Natural killer cell (primary cell): Measurements from ENCODE around the gene MYBPC3. TPM values are rescaled to one million over a fixed set of nuclear protein-coding genes. Genes with fewer than 3 reads are reported as not detected.

Experiments used
- ATAC-seq, 3 donors: fragments of 150-1000 bp in 2 of 3; fragments of 200-7000 bp in 1 of 3; cut with Tn5 transposase; 1 replicate in 1 of 3; 2 replicates in 2 of 3; pipeline ENCODE4 v1.10.0; 2021; ENCODE audit warnings: mild to moderate bottlenecking in 2 of 3, moderate library complexity in 2 of 3
- DNase-seq, 2 donors: peaks; one replicate each; pipeline versions ENCODE4 v3.0.0 to v3.0.0-alpha.2; 2013 to 2021; ENCODE audit warnings: mixed read lengths in 1 of 2
- H3K27ac ChIP-seq: one replicate; pipeline ENCODE4 v1.5.1; 2013; ENCODE audit warnings: mild to moderate bottlenecking, low read length
- H3K27me3 ChIP-seq: one replicate; pipeline ENCODE4 v1.6.1; 2013; ENCODE audit warnings: low read length; ENCODE audit not compliant: control insufficient read depth, insufficient read depth
- H3K36me3 ChIP-seq: one replicate; pipeline ENCODE4 v1.6.1; 2013; ENCODE audit warnings: low read length; ENCODE audit not compliant: control insufficient read depth, insufficient read depth
- H3K4me1 ChIP-seq: one replicate; pipeline ENCODE4 v1.6.1; 2013; ENCODE audit warnings: low read length; ENCODE audit not compliant: control insufficient read depth, insufficient read depth
- H3K4me3 ChIP-seq: one replicate; pipeline ENCODE4 v1.5.1; 2013; ENCODE audit warnings: low read length
- H3K9me3 ChIP-seq: one replicate; pipeline ENCODE4 v1.6.1; 2013; ENCODE audit warnings: low read length; ENCODE audit not compliant: control insufficient read depth, insufficient read depth
- H3K27ac Mint-ChIP-seq, 2 donors: one replicate each; pipeline ENCODE4 v1.8.0; 2022; ENCODE audit warnings: mild to moderate bottlenecking in 2 of 2, mixed read lengths in 2 of 2, moderate library complexity in 1 of 2
- H3K27me3 Mint-ChIP-seq, 2 donors: one replicate each; pipeline ENCODE4 v1.8.0; 2022; ENCODE audit warnings: low read depth in 2 of 2, mixed read lengths in 2 of 2
- H3K36me3 Mint-ChIP-seq: one replicate; pipeline ENCODE4 v1.8.0; 2022; ENCODE audit warnings: mixed read lengths
- H3K4me1 Mint-ChIP-seq, 2 donors: one replicate each; pipeline ENCODE4 v1.8.0; 2022; ENCODE audit warnings: mixed read lengths in 2 of 2
- H3K4me3 Mint-ChIP-seq: one replicate; pipeline ENCODE4 v1.8.0; 2022; ENCODE audit warnings: mild to moderate bottlenecking, moderate library complexity, mixed read lengths
- H3K9me3 Mint-ChIP-seq, 2 donors: one replicate each; pipeline ENCODE4 v1.8.0; 2022; ENCODE audit warnings: mixed read lengths in 2 of 2
- CTCF ChIP-seq: fragments of 200-600 bp; IDR thresholded peaks from one replicate; pipeline ENCODE4 v1.8.0; 2022; ENCODE audit warnings: antibody characterized with exemption
- WGBS: methylation state at CpG from one replicate; pipeline ENCODE4 v1.1.7; 2013; ENCODE audit warnings: missing lambda C conversion rate; ENCODE audit not compliant: insufficient coverage; 5-methylcytosine and 5-hydroxymethylcytosine counted together
- intact Hi-C: fragments of 100-400 bp; cut with micrococcal nuclease; formaldehyde crosslinking; loops from one replicate; pipeline ENCODE4 v1.14.2; 2022
- total RNA-seq, 4 donors: library from RNA; stranded (reverse); fragments of 120-200 nt in 1 of 4; gene quantifications; one replicate each; pipeline versions ENCODE4 v1.2.3 to v1.2.4, GENCODE V29; 2013 to 2022

Gene MYBPC3
- total RNA-seq, 3 donors from 2014 or later (not counting 1 experiment from before 2014, with no cell fraction given): 0.45 to 0.53 TPM; not detected in 1

GRCh38 chr11:47342036-47342803 is 10.3 kb downstream of the MYBPC3 start:
- no peak for TF ChIP-seq CTCF
- DNase-seq (no peak), ATAC-seq (no peak)
- Histone ChIP-seq H3K27me3 (no peaks in the 10 kb centered on the region), H3K4me3 (no peak overlapping the region), H3K27ac (no peak overlapping the region), H3K9me3 (no peaks in the 10 kb centered on the region), H3K36me3 (no peaks in the 10 kb centered on the region), H3K4me1 (no peaks in the 10 kb centered on the region)
- Mint-ChIP-seq H3K9me3 (no peaks in the 10 kb centered on the region), H3K27me3 (no peaks in the 10 kb centered on the region), H3K36me3 (no peaks in the 10 kb centered on the region), H3K4me3 (no peak overlapping the region), H3K4me1 (no peaks in the 10 kb centered on the region), H3K27ac (no peak overlapping the region)
- intact Hi-C loops: no loop called here
- 91% methylated on average over 24 of the region's 24 CpGs for WGBS

- Histone ChIP-seq H3K27me3 (no peaks in the 10 kb centered on the region), H3K4me3 (no peak overlapping the region), H3K4me1 (no peaks in the 10 kb centered on the region), H3K9me3 (no peaks in the 10 kb centered on the region), H3K36me3 (no peaks in the 10 kb centered on the region), H3K27ac (no peak overlapping the region)
- Mint-ChIP-seq H3K4me3 (no peak overlapping the region), H3K36me3 (no peaks in the 10 kb centered on the region), H3K9me3 (no peaks in the 10 kb centered on the region), H3K27ac (no peak overlapping the region), H3K27me3 (no peaks in the 10 kb centered on the region), H3K4me1 (no peaks in the 10 kb centered on the region)
- ATAC-seq: no peak
- 87% methylated on average over 18 of the region's 18 CpGs for WGBS
- DNase-seq: no peak
- intact Hi-C loops: no loop called here
- TF ChIP-seq CTCF: no peak
These were observed 11.3 kb downstream of the MYBPC3 start for GRCh38 chr11:47340980-47341775.

GRCh38 chr11:47340010-47340409 is 12.5 kb downstream of the MYBPC3 start:
- no peaks in the 10 kb centered on the region for H3K36me3 ChIP-seq
- H3K4me1 Mint-ChIP-seq: no peaks in the 10 kb centered on the region
- H3K27me3 ChIP-seq: no peaks in the 10 kb centered on the region
- H3K9me3 ChIP-seq: no peaks in the 10 kb centered on the region
- no peaks in the 10 kb centered on the region for H3K27me3 Mint-ChIP-seq
- H3K9me3 Mint-ChIP-seq: no peaks in the 10 kb centered on the region
- H3K4me1 ChIP-seq: no peaks in the 10 kb centered on the region
- DNase-seq (no peak), ATAC-seq (no peak)
- no peak overlapping the region for H3K4me3 ChIP-seq
- no peak for TF ChIP-seq CTCF
- 91% methylated on average over 9 of the region's 9 CpGs for WGBS
- H3K27ac Mint-ChIP-seq: no peak overlapping the region
- H3K4me3 Mint-ChIP-seq: no peak overlapping the region
- H3K36me3 Mint-ChIP-seq: no peaks in the 10 kb centered on the region
- H3K27ac ChIP-seq: no peak overlapping the region
- intact Hi-C loops: no loop called here
